Hepatocyte (in vitro differentiated cells): ENCODE results near the gene RS1. TPM values are rescaled to one million over a fixed set of nuclear protein-coding genes. Genes with fewer than 3 reads are reported as not detected.

Experiments
- DNase-seq: peaks from one replicate; pipeline ENCODE4 v3.0.0-alpha.2; 2016; ENCODE audit warnings: low spot score
- H2AFZ ChIP-seq: fragments of 200-600 bp; sonication (generic); 2 replicates; pipeline ENCODE4 v1.6.0; 2016; ENCODE audit warnings: antibody characterized with exemption, mild to moderate bottlenecking
- H3K27ac ChIP-seq: fragments of 200-600 bp; sonication (generic); 2 replicates; pipeline ENCODE4 v1.5.1; 2016; ENCODE audit warnings: mild to moderate bottlenecking
- H3K27me3 ChIP-seq: fragments of 200-600 bp; sonication (generic); 2 replicates; pipeline ENCODE4 v1.6.1; 2016
- H3K36me3 ChIP-seq: fragments of 200-600 bp; sonication (generic); replicated peaks from 2 replicates; pipeline ENCODE4 v1.5.1; 2016; ENCODE audit warnings: low read depth; ENCODE audit not compliant: insufficient read depth
- H3K4me1 ChIP-seq: fragments of 200-600 bp; sonication (generic); 2 replicates; pipeline ENCODE4 v1.5.1; 2016; ENCODE audit warnings: mild to moderate bottlenecking, moderate library complexity; ENCODE audit not compliant: insufficient read depth
- H3K4me2 ChIP-seq: fragments of 200-600 bp; sonication (generic); 2 replicates; pipeline ENCODE4 v1.6.0; 2016
- H3K4me3 ChIP-seq: fragments of 200-600 bp; sonication (generic); 2 replicates; pipeline ENCODE4 v1.5.1; 2016; ENCODE audit warnings: mild to moderate bottlenecking
- H3K79me2 ChIP-seq: fragments of 200-600 bp; sonication (generic); 2 replicates; pipeline ENCODE4 v1.6.0; 2017; ENCODE audit warnings: mild to moderate bottlenecking
- H3K9me2 ChIP-seq: fragments of 200-600 bp; sonication (generic); replicated peaks from 2 replicates; pipeline ENCODE4 v1.6.0; 2017; ENCODE audit warnings: mild to moderate bottlenecking; ENCODE audit not compliant: insufficient read depth
- H3K9me3 ChIP-seq: fragments of 200-600 bp; sonication (generic); 2 replicates; pipeline ENCODE4 v1.5.1; 2016; ENCODE audit warnings: low read depth, mild to moderate bottlenecking
- H4K20me1 ChIP-seq: fragments of 200-600 bp; sonication (generic); 2 replicates; pipeline ENCODE4 v1.6.0; 2016; ENCODE audit warnings: mild to moderate bottlenecking; ENCODE audit not compliant: insufficient read depth, poor library complexity, severe bottlenecking
- CTCF ChIP-seq: fragments of 200-600 bp; sonication (generic); IDR thresholded peaks from 2 replicates; pipeline ENCODE4 v1.5.1; 2016; ENCODE audit warnings: antibody characterized with exemption, mild to moderate bottlenecking; ENCODE audit not compliant: poor library complexity
- EZH2 ChIP-seq: fragments of 200-600 bp; sonication (generic); IDR thresholded peaks from 2 replicates; pipeline ENCODE4 v1.6.1; 2016; ENCODE audit warnings: antibody characterized with exemption, mild to moderate bottlenecking, borderline replicate concordance
- EZH2phosphoT487 ChIP-seq: fragments of 200-600 bp; sonication (generic); IDR thresholded peaks from one replicate; pipeline ENCODE4 v1.6.1; 2018; ENCODE audit warnings: antibody characterized with exemption, mild to moderate bottlenecking, low read depth, moderate library complexity; ENCODE audit not compliant: unreplicated experiment, severe bottlenecking
- WGBS: methylation state at CpG from one replicate; pipeline ENCODE4 v1.1.6; 2016; ENCODE audit warnings: low lambda C conversion rate; ENCODE audit errors: missing lambda C conversion rate; 5-methylcytosine and 5-hydroxymethylcytosine counted together
- polyA plus RNA-seq: library from polyadenylated mRNA; unstranded; fragments of >200 nt; fragmentation: Nextera tagmentation; extraction: Ambion mirVana; gene quantifications from 2 replicates; pipeline ENCODE4 v1.2.1, GENCODE V29; 2016
- total RNA-seq: library from RNA; depleted of rRNA; stranded (reverse); fragments of >200 nt; gene quantifications from 2 replicates; pipeline ENCODE4 v1.2.3, GENCODE V29; 2014

RS1 gene
- total and polyA plus RNA-seq, 2 experiments from 2014 or later = 0.43 TPM; not detected in 1

- Histone ChIP-seq H4K20me1 (no peaks in the 10 kb centered on the region), H2AFZ (no peak overlapping the region), H3K27ac (peak overlapping the region; percentile 29), H3K9me3 (no peaks in the 10 kb centered on the region), H3K4me2 (no peak overlapping the region), H3K79me2 (no peaks in the 10 kb centered on the region), H3K4me1 (no peaks in the 10 kb centered on the region), H3K27me3 (no peaks in the 10 kb centered on the region), H3K4me3 (no peak overlapping the region), H3K36me3 (no peaks in the 10 kb centered on the region), H3K9me2 (no peaks in the 10 kb centered on the region)
- TF ChIP-seq EZH2phosphoT487 = no peak
- TF ChIP-seq CTCF = no peak
- TF ChIP-seq EZH2 = no peak
- DNase-seq = peak; percentile 17
- WGBS = 52% methylated on average over 9 of the region's 9 CpGs
These were observed 22.4 kb downstream of the RS1 start for GRCh38 chrX:18649498-18649951.

GRCh38 chrX:18647621-18648020 lies 24.3 kb downstream of the RS1 start:
- TF ChIP-seq CTCF (no peak), EZH2phosphoT487 (no peak), EZH2 (no peak)
- no peaks in the 10 kb centered on the region for H3K9me3 ChIP-seq
- no peaks in the 10 kb centered on the region for H3K9me2 ChIP-seq
- no peak overlapping the region for H2AFZ ChIP-seq
- 87% methylated on average over 4 of the region's 4 CpGs for WGBS
- no peaks in the 10 kb centered on the region for H3K27me3 ChIP-seq
- no peaks in the 10 kb centered on the region for H3K79me2 ChIP-seq
- no peak overlapping the region for H3K4me3 ChIP-seq
- no peaks in the 10 kb centered on the region for H4K20me1 ChIP-seq
- no peaks in the 10 kb centered on the region for H3K36me3 ChIP-seq
- H3K27ac ChIP-seq = no peak overlapping the region
- DNase-seq = no peak
- no peaks in the 10 kb centered on the region for H3K4me1 ChIP-seq
- H3K4me2 ChIP-seq = no peak overlapping the region

- 61% methylated on average over 3 of the region's 3 CpGs for WGBS
- no peak for DNase-seq
These were observed 28.1 kb downstream of the RS1 start for GRCh38 chrX:18643853-18644252.

More at GRCh38 chrX:18643853-18644252, 28.1 kb downstream of the RS1 start:
- no peaks in the 10 kb centered on the region for H3K36me3 ChIP-seq
- no peak overlapping the region for H3K27ac ChIP-seq
- no peak overlapping the region for H3K4me2 ChIP-seq
- H3K4me1 ChIP-seq = no peaks in the 10 kb centered on the region
- H2AFZ ChIP-seq = no peak overlapping the region
- H3K9me3 ChIP-seq = no peaks in the 10 kb centered on the region
- no peaks in the 10 kb centered on the region for H4K20me1 ChIP-seq
- no peaks in the 10 kb centered on the region for H3K9me2 ChIP-seq
- H3K79me2 ChIP-seq = no peaks in the 10 kb centered on the region
- no peak overlapping the region for H3K4me3 ChIP-seq
- H3K27me3 ChIP-seq = no peaks in the 10 kb centered on the region
- TF ChIP-seq EZH2 (no peak), CTCF (no peak), EZH2phosphoT487 (no peak)
